Measurements from ENCODE around the gene WNT16. TPM values are rescaled to one million over a fixed set of nuclear protein-coding genes. Genes with fewer than 3 reads are reported as not detected.
"Not testable (repeated sequence)": the region's sequence is repeated elsewhere in the genome, so short reads cannot be mapped to it uniquely, and the experiment has no call there.

Gene WNT16
- total RNA-seq, 4 donors from 2014 or later, result not detected

- TF ChIP-seq POLR2A (IDR thresholded peaks at IDR 0.05) (no peak), CTCF (IDR thresholded peaks at IDR 0.05) (no peak)
- Histone ChIP-seq H3K27ac (no peak overlapping the region), H3K4me1 (no peaks in the 10 kb centered on the region), H3K9me3 (no peaks in the 10 kb centered on the region), H3K36me3 (no peaks in the 10 kb centered on the region), H3K4me3 (replicated peaks in 1 of 3) (no peak overlapping the region), H3K27me3 (no peaks in the 10 kb centered on the region)
- intact Hi-C loops (cut with DNase I), result no loop called here
- 78 to 79% methylated on average over 4 of the region's 4 CpGs for WGBS, 2 donors
- no peak for DNase-seq
Measured at GRCh38 chr7:121307021-121307574, 21.7 kb upstream of the WNT16 start.

GRCh38 chr7:121313220-121313792, 15.5 kb upstream of the WNT16 start:
- Histone ChIP-seq H3K4me3 (replicated peaks in 1 of 3) (no peak overlapping the region), H3K27ac (no peak overlapping the region), H3K4me1 (peaks cover 3 to 5% of the 10 kb centered on the region in 2 donors), H3K27me3 (no peaks in the 10 kb centered on the region), H3K36me3 (no peaks in the 10 kb centered on the region), H3K9me3 (no peaks in the 10 kb centered on the region)
- intact Hi-C loops (cut with DNase I), result no loop called here
- WGBS, 2 donors, result 61 to 66% methylated on average over 3 of the region's 3 CpGs
- DNase-seq, result no peak
- TF ChIP-seq POLR2A (IDR thresholded peaks at IDR 0.05) (no peak), CTCF (IDR thresholded peaks at IDR 0.05) (no peak)

- no peaks in the 10 kb centered on the region for H3K27me3 ChIP-seq
- peaks cover 3 to 5% of the 10 kb centered on the region in 2 donors for H3K4me1 ChIP-seq
- intact Hi-C loops (cut with DNase I), result no loop called here
- TF ChIP-seq POLR2A (IDR thresholded peaks at IDR 0.05) (no peak), CTCF (IDR thresholded peaks at IDR 0.05) (no peak)
- H3K36me3 ChIP-seq, result no peaks in the 10 kb centered on the region
- H3K9me3 ChIP-seq, result no peaks in the 10 kb centered on the region
- DNase-seq, result peak; percentile 7 to 8
- 22 to 32% methylated on average over 9 of the region's 9 CpGs for WGBS, 2 donors
- H3K27ac ChIP-seq, result no peak overlapping the region
- H3K4me3 ChIP-seq (replicated peaks in 1 of 3), result no peak overlapping the region
Measured at GRCh38 chr7:121313793-121314676, 14.8 kb upstream of the WNT16 start.

GRCh38 chr7:121315170-121315569, 13.6 kb upstream of the WNT16 start:
- H3K36me3 ChIP-seq; H3K27me3 ChIP-seq; H3K9me3 ChIP-seq; H3K27ac ChIP-seq; DNase-seq; H3K4me1 ChIP-seq; intact Hi-C loops (cut with DNase I); H3K4me3 ChIP-seq (replicated peaks in 1 of 3): not testable (repeated sequence)
- 87 to 90% methylated on average over 3 of the region's 3 CpGs for whole genome bisulfite sequencing, 2 donors

- Histone ChIP-seq H3K9me3 (no peaks in the 10 kb centered on the region), H3K27me3 (no peaks in the 10 kb centered on the region), H3K36me3 (no peaks in the 10 kb centered on the region), H3K4me1 (no peaks in the 10 kb centered on the region), H3K4me3 (replicated peaks in 1 of 3) (no peak overlapping the region), H3K27ac (no peak overlapping the region)
- no peak for TF ChIP-seq CTCF (IDR thresholded peaks at IDR 0.05)
- no peak for TF ChIP-seq POLR2A (IDR thresholded peaks at IDR 0.05)
- WGBS, 2 donors, result 76% methylated on average over 3 of the region's 3 CpGs
- intact Hi-C loops (cut with DNase I), result no loop called here
- no peak for DNase-seq
Measured at GRCh38 chr7:121322460-121322859, 6.3 kb upstream of the WNT16 start.

All from thyroid gland (tissue), 4 donors.